Diencephalon (tissue), 1 donor: Measurements from ENCODE around the gene XDH. TPM values are rescaled to one million over a fixed set of nuclear protein-coding genes. Genes with fewer than 3 reads are reported as not detected.

Experiments used
- total RNA-seq: library from RNA; depleted of rRNA; stranded (reverse); fragments of >200 nt; gene quantifications from one replicate; pipeline ENCODE4 v1.2.3, GENCODE V29; 2014

The XDH gene
- total RNA-seq, result 0.23 TPM

DNA sequence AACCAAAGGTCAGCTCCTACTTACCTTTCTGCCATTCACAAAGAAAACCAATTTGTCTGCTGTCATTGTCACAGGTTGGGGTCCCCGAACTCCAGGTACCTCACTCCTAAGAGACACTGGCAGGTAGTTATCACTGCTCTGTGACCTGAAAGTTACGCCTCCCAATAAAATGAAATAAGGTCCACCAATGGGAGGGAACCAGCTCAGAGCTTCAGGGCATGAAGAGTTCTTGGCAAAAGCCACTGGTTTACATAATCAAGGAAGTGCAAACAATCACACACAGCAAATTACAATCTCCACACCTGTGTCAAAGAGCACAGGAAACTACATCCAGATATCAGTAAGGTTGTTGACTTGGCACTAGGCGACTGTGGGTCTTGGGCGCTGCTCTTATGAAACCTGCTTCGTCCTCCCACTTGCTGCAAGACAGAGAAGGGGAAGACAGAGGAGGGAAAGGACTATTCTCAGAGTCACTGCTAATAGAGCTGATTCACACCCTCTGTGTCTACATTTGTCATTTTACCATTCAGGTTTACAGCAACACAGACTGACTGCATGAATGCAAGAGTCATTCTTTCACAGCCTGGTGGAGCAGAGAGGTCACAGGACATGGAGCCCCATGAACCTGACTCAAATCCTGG lies at the start of gene XDH:
Gene XDH (minus strand): TSS at position 142 of the 641 bp plus-strand sequence. CDS start 76 bp downstream, at position 66.

Other genes starting within 250 kb of the XDH start
- 0.69 TPM for gene CAPN14, start 197.2 kb downstream of the XDH start, total RNA-seq
- gene EHD3, start 180.6 kb downstream of the XDH start, total RNA-seq, result 15.9 TPM
- gene SRD5A2, start 166.2 kb upstream of the XDH start, total RNA-seq, result 0.23 TPM